Stimulated activated CD8-positive, alpha-beta memory T cell treated with anti-CD3 and anti-CD28 coated beads, Interleukin-4, amount 100 ng/mL, for 1 hour (primary cell): ENCODE data around the gene HOGA1.

Experiments used
- DNase-seq, 2 donors: peaks; one replicate each; pipeline ENCODE4 v3.0.0-alpha.2; 2020; ENCODE audit warnings: low read depth in 2 of 2, low spot score in 1 of 2

The HOGA1 gene

DNA sequence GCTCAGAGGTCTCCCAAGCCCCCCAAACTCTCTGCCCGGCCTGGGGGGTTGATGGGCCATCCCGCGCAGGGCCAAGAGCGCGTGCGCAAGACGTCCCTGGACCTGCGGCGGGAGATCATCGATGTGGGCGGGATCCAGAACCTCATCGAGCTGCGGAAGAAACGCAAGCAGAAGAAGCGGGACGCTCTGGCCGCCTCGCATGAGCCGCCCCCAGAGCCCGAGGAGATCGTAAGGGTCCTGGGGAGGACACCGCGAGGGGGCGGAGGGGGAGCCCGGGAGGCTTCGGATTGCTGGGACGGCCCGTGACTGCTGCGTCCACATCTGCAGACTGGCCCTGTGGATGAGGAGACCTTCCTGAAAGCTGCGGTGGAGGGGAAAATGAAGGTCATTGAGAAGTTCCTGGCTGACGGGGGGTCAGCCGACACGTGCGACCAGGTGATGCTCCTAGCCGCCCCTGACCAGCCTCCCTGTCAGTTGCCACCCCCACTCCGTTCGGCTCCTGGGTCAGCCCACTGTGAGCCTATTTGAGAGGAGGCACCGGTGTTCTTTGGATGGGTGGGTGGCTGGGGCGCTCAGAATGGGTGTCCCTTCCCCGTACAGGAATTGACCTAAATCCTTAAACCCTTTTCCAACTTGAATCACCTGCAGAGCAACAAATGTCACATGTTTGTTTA, 5.9 kb upstream of the HOGA1 start:
- no peak for DNase-seq

GRCh38 chr10:97580421-97581367, 3.5 kb upstream of the HOGA1 start:
- DNase-seq: no peak

- no peak for DNase-seq
Observed at GRCh38 chr10:97582169-97582568, 2.0 kb upstream of the HOGA1 start.

DNA sequence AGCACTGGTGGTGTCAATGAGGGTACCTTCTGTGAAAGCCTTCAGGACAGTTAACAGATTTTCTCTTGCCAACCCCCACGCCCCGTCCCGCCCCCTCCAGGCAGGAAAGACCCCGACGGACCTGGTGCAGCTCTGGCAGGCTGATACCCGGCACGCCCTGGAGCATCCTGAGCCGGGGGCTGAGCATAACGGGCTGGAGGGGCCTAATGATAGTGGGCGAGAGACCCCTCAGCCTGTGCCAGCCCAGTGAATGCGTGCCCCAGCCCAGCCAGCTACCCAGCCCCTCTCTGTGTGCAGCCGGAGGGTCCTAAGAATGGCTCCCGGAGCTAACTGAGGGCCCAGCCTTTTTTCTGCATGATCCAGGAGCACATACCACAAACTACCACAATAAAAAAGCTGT, 713 bp upstream of the HOGA1 start:
- no peak for DNase-seq

DNA sequence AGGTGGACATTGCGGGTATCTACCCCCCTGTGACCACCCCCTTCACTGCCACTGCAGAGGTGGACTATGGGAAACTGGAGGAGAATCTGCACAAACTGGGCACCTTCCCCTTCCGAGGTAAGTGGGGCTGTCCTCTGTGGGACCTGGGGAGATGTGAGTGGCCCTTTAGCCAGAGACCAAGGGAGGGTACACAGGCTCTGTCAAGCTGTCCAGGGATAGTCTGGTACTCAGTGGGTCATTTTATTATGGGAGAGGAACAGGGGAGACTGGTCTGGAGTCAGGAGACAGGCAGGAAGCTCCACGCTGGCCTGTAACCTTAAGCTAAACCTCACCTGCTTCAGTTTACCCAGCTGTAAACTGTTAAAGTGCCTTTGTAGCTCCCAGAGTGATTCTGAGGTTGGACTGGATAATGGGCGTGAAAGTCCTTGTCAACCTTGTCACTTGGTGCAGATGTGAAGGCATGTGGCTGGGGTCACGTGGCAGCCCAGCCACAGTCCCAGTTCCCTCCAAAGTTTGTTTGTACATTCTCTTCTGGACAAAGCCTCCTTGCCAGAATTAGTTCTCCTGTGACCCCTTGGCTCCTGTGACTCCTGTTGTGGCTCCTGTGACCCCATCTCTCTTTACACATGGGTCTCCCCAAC, 729 bp downstream of the HOGA1 start:
- no peak for DNase-seq

DNA sequence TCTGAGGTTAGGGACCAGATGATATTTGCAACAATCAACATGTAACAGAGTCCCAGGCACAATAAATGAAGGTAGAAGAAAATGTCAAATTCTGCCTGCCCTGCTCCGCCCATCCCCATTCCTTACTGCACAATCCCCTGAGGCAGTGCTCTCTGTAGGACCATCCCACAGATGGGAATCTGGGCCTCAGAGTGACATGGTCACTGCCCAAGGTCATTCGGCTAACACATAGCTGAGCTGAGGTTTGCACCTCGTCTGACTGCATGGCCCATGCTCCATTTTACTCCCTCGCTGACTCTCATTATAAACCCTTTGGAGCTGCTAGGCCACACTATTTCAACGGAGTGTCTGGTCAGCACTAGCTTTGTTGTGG, 1.2 kb downstream of the HOGA1 start:
- no peak for DNase-seq

GRCh38 chr10:97587183-97587582, 3.0 kb downstream of the HOGA1 start:
- no peak for DNase-seq

GRCh38 chr10:97589479-97589878, 5.3 kb downstream of the HOGA1 start, which contains the start of gene C10orf62:
TSS of gene C10orf62 (plus strand) at chr10:97589721. CDS start at chr10:97589898, 177 bp downstream.
- DNase-seq: no peak

DNA sequence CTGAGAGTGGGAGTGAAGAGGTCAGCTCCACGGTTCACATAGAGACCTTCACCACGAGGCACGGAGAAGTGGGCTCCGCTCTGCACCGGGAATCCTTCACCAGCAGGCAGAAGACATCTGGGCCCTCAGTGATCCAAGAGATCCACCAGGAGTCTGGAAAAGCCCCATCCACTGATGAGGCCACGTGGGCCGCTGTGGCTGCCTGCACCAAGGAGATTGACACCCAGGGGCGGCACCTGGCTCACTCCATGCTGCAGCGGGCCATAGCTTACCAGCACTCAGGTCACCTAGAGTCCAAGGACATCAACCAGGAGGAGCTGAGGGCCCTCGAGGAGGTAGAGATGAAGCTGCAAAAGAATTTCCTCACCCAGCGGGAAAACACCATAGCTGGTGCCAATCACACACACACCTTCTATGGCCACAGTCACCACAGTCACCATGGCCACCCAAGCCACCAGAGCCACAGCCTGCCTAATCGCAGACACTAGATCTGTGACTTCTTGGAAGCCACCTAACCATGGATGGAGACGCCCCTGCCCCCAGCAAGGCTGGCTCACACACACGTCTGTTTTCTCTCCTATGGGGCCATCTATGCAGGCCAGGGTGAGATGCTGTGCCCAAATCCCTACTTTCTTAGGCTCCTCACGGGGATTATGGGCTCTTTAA, 6.0 kb downstream of the HOGA1 start:
- no peak for DNase-seq

DNA sequence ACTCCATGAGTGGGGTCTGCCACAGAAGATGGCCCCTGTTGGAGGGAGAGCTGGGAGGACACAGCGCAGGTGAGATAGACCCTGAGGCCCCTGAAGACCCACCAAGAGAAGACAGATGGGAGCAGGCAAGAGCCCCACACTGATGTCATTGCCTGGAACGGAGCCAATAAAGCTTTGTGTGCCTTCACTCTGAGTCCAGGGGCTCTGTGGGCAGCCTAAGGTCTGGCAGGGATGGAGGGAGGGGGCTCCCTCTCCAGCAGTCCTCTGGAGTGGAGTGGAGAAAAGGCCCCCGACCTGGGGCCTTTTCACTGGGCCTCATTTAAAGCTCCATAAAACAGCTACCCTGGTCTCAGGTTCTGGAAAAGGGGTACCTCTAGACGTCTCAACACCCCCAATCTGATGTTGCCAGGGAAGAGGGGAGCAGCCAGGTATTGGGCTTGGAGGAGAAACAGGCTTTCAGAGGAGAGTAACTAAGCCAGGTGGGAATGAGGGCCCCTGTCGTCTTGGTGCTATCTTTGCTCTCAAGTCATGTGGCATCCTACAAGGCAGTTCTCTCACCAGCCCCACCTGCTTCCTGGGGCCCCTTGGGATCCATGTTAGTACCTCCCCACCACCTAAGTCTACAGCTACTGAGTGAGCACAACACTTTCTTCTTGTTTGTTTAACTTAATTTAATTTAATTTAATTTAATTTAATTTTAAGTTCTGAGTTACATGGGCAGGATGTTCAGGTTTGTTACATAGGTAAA, 6.7 kb downstream of the HOGA1 start:
- no peak for DNase-seq

GRCh38 chr10:97593421-97593820, 9.2 kb downstream of the HOGA1 start:
- DNase-seq: no peak

- no peak for DNase-seq
Observed at GRCh38 chr10:97596101-97597082, 12.2 kb downstream of the HOGA1 start.

DNA sequence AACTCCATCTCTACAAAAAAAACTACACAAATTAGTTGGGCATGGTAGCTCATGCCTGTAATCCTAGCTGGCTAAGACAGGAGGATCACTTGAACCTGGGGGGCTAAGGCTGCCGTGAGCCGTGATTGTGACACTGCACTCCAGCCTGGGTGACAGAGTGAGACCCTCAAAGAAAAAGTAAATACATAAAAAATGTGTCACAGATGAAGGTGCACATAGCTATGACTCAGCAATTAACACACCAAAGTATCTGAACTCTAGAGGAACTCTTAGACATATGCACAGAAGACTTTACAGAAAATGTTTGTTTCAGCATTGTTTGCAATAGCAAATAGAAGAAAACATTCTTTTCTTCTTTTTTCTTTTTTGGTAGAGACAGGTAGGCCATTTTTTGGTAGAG, 13.6 kb downstream of the HOGA1 start:
- no peak for DNase-seq

- DNase-seq: no peak
Observed at GRCh38 chr10:97598407-97599271, 14.4 kb downstream of the HOGA1 start.

DNA sequence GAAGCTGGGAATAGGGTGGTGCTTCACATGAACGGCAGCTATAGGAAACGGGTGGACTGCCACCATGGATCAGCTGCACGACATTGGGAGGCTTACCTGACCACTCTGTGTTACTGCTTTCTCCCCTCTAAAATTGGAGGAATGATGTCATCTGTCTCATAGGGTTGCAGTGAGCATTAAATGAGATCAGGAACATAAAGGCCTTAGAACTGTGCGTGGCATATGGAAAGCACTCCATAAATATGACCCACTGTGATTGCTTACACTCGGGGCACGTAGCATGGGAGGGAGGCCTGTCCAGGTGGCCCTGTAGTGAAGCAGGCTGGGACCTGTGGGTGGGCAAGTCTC, 15.1 kb downstream of the HOGA1 start:
- DNase-seq: no peak

GRCh38 chr10:97600616-97601015, 16.4 kb downstream of the HOGA1 start:
- DNase-seq: no peak

DNA sequence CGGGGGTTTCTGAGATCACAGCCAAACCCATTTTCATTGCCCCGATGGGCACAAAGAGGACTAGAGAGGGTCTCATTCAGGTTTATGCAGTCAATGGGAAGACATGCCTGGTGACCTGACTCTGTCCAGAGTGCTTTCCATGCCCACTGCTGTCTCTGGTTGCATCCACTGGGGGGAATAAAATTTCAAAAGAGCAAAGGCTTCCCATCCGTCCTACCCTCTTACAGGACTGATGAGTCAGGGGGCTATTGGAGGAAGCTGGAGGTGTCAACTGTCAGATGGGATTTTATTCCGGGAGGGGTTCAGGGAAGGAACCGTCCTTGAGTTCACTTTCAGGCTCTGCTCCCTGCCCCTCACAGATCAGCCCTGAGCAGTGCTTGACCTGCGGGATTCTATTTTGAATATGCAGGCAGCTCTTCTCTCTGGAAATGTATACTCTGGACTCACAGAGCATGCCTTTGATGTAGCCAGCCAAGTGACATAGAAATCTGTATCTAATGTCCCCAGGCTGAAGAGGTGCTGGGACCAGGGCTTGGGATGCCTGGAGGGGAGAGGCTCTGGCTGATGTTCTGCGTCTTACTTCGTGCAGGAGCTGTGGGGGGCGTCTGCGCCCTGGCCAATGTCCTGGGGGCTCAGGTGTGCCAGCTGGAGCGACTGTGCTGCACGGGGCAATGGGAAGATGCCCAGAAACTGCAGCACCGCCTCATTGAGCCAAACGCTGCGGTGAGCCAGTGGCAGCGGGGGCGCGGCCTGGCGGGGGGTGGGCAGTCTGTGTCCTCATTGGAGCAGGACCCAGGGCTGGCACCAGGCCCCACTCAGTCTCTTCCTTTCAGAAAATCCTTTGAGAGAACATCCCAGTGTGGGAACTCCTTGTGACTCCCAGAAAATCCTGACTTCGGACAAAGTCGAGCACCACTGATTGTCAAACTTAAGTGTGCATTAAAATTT, 17.4 kb downstream of the HOGA1 start:
- no peak for DNase-seq
